Thymus (tissue), 11 donors: ENCODE data around the gene ITFG2. TPM values are rescaled to one million over a fixed set of nuclear protein-coding genes. Genes with fewer than 3 reads are reported as not detected.
"Not testable (repeated sequence)": the region's sequence is repeated elsewhere in the genome, so short reads cannot be mapped to it uniquely, and the experiment has no call there.

Experiments
- DNase-seq, 9 donors: peaks; one replicate each; pipeline ENCODE4 v3.0.0-alpha.2; 2013; ENCODE audit warnings: low spot score in 9 of 9, low read depth in 6 of 9, missing footprints in 1 of 9
- H3K27ac ChIP-seq, 2 donors: one replicate each; pipeline ENCODE4 v1.5.1; 2013; ENCODE audit warnings: control low read depth in 1 of 2, low read depth in 1 of 2, low read length in 1 of 2, mild to moderate bottlenecking in 1 of 2, moderate library complexity in 1 of 2
- H3K27me3 ChIP-seq, 2 donors: one replicate each; pipeline ENCODE4 v1.5.1; 2013; ENCODE audit warnings: low read length in 1 of 2; ENCODE audit not compliant: control insufficient read depth in 2 of 2, insufficient read depth in 1 of 2
- H3K36me3 ChIP-seq, 2 donors: one replicate each; pipeline ENCODE4 v1.5.1; 2013; ENCODE audit warnings: low read length in 1 of 2, mild to moderate bottlenecking in 1 of 2, moderate library complexity in 1 of 2; ENCODE audit not compliant: control insufficient read depth in 2 of 2, insufficient read depth in 2 of 2
- H3K4me1 ChIP-seq, 2 donors: one replicate each; pipeline ENCODE4 v1.5.1; 2013; ENCODE audit warnings: low read length in 2 of 2; ENCODE audit not compliant: control insufficient read depth in 2 of 2, insufficient read depth in 2 of 2
- H3K4me3 ChIP-seq, 2 donors: one replicate each; pipeline ENCODE4 v1.5.1; 2013; ENCODE audit warnings: low read length in 2 of 2, control low read depth in 1 of 2, mild to moderate bottlenecking in 1 of 2
- H3K9me3 ChIP-seq, 2 donors: one replicate each; pipeline ENCODE4 v1.5.1; 2013; ENCODE audit warnings: low read length in 1 of 2, mild to moderate bottlenecking in 1 of 2; ENCODE audit not compliant: control insufficient read depth in 2 of 2, insufficient read depth in 1 of 2
- WGBS: extraction: QIAGEN DNeasy Blood & Tissue Kit; methylation state at CpG from one replicate; pipeline ENCODE4 v1.1.7; 2013; 5-methylcytosine and 5-hydroxymethylcytosine counted together
- polyA plus RNA-seq: library from polyadenylated mRNA; stranded (reverse); fragments of 200-250 nt; gene quantifications from one replicate; pipeline ENCODE4 v1.2.3, GENCODE V29; 2013
- total RNA-seq: library from RNA; stranded (reverse); fragments of 120-200 nt; gene quantifications from one replicate; pipeline ENCODE4 v1.2.4, GENCODE V29; 2013
- donor health status: healthy.

Gene ITFG2
- total and polyA plus RNA-seq, 2 donors: 23.8 to 40.6 TPM

- peaks cover 59 to 72% of the 10 kb centered on the region in 2 donors for H3K36me3 ChIP-seq
- no peak overlapping the region for H3K27ac ChIP-seq
- H3K9me3 ChIP-seq: no peaks in the 10 kb centered on the region
- H3K27me3 ChIP-seq: no peaks in the 10 kb centered on the region
- no peak for DNase-seq
- H3K4me1 ChIP-seq: no peaks in the 10 kb centered on the region
- no peak overlapping the region for H3K4me3 ChIP-seq
Observed at GRCh38 chr12:2860170-2860569, 47.7 kb downstream of the ITFG2 start.

GRCh38 chr12:2862876-2863275 is 50.4 kb downstream of the ITFG2 start:
- Histone ChIP-seq H3K4me3 (no peak overlapping the region), H3K27ac (no peak overlapping the region), H3K9me3 (no peaks in the 10 kb centered on the region), H3K4me1 (no peaks in the 10 kb centered on the region), H3K27me3 (no peaks in the 10 kb centered on the region), H3K36me3 (peaks cover 68 to 77% of the 10 kb centered on the region in 2 donors)
- no peak for DNase-seq
- 97% methylated on average over 7 of the region's 7 CpGs for WGBS

GRCh38 chr12:2863402-2863801 is 50.9 kb downstream of the ITFG2 start:
- not testable (repeated sequence) for DNase-seq, H3K27ac ChIP-seq, H3K9me3 ChIP-seq, H3K27me3 ChIP-seq, H3K4me3 ChIP-seq, H3K4me1 ChIP-seq
- WGBS: 98% methylated on average over 7 of the region's 7 CpGs
- peaks cover 68 to 77% of the 10 kb centered on the region in 2 donors for H3K36me3 ChIP-seq

GRCh38 chr12:2864198-2864597 is 51.7 kb downstream of the ITFG2 start:
- Histone ChIP-seq H3K27ac (no peak overlapping the region), H3K4me3 (no peak overlapping the region), H3K36me3 (peaks cover 64 to 75% of the 10 kb centered on the region in 2 donors), H3K9me3 (no peaks in the 10 kb centered on the region), H3K4me1 (no peaks in the 10 kb centered on the region), H3K27me3 (no peaks in the 10 kb centered on the region)
- WGBS: over 99% methylated on average over 9 of the region's 9 CpGs
- no peak for DNase-seq

- H3K4me1 ChIP-seq, H3K27ac ChIP-seq, H3K9me3 ChIP-seq, H3K4me3 ChIP-seq, DNase-seq, H3K27me3 ChIP-seq: not testable (repeated sequence)
- WGBS: 98% methylated on average over 9 of the region's 9 CpGs
- peaks cover 52 to 62% of the 10 kb centered on the region in 2 donors for H3K36me3 ChIP-seq
Observed at GRCh38 chr12:2868986-2869632, 56.6 kb downstream of the ITFG2 start.

Other genes starting within 250 kb of the ITFG2 start
- gene FKBP4, start 17.7 kb upstream of the ITFG2 start, total RNA-seq: 50.5 TPM
- gene FKBP4, start 17.7 kb upstream of the ITFG2 start, polyA plus RNA-seq: 23.8 TPM
- gene NRIP2, start 22.4 kb downstream of the ITFG2 start, total RNA-seq: 2.3 TPM
- 1.1 TPM for gene NRIP2, start 22.4 kb downstream of the ITFG2 start, polyA plus RNA-seq
- 0.09 TPM for gene TEX52, start 44.4 kb downstream of the ITFG2 start, total RNA-seq
- gene TEX52, start 44.4 kb downstream of the ITFG2 start, polyA plus RNA-seq: not detected
- gene FOXM1, start 64.5 kb downstream of the ITFG2 start, total RNA-seq: 12.3 TPM
- gene FOXM1, start 64.5 kb downstream of the ITFG2 start, polyA plus RNA-seq: 3.5 TPM
- 34.6 TPM for gene RHNO1, start 64.6 kb downstream of the ITFG2 start, total RNA-seq
- gene RHNO1, start 64.6 kb downstream of the ITFG2 start, polyA plus RNA-seq: 33.4 TPM
- 10.3 TPM for gene TULP3, start 78.2 kb downstream of the ITFG2 start, total RNA-seq
- 10.5 TPM for gene TULP3, start 78.2 kb downstream of the ITFG2 start, polyA plus RNA-seq
- gene TEAD4, start 146.7 kb downstream of the ITFG2 start, total RNA-seq: 1.6 TPM
- 15.1 TPM for gene TEAD4, start 146.7 kb downstream of the ITFG2 start, polyA plus RNA-seq